SKM-1 (cell line): ENCODE data around the gene TMBIM6.
"Not testable (repeated sequence)": the region's sequence is repeated elsewhere in the genome, so short reads cannot be mapped to it uniquely, and the experiment has no call there.

Experiments
- DNase-seq: peaks from one replicate; lab custom pipeline; 2025; ENCODE audit not compliant: unreplicated experiment; lab: John Stamatoyannopoulos, UW

TMBIM6 gene

GRCh38 chr12:49728446-49728845 is 12.9 kb upstream of the TMBIM6 start:
- no peak for DNase-seq

- DNase-seq, result no peak
These were observed 11.3 kb upstream of the TMBIM6 start for GRCh38 chr12:49730050-49730449.

GRCh38 chr12:49730568-49731101 is 10.7 kb upstream of the TMBIM6 start:
- no peak for DNase-seq

GRCh38 chr12:49733219-49734017 is 7.9 kb upstream of the TMBIM6 start:
- no peak for DNase-seq

- not testable (repeated sequence) for DNase-seq
These were observed 6.5 kb upstream of the TMBIM6 start for GRCh38 chr12:49734900-49735299.

GRCh38 chr12:49738721-49739120 is 2.6 kb upstream of the TMBIM6 start:
- DNase-seq, result not testable (repeated sequence)

GRCh38 chr12:49740277-49740676 is 1.1 kb upstream of the TMBIM6 start:
- DNase-seq, result not testable (repeated sequence)

GRCh38 chr12:49741882-49742620 is 694 bp downstream of the TMBIM6 start:
- peak; percentile 9 for DNase-seq

- no peak for DNase-seq
These were observed 3.1 kb downstream of the TMBIM6 start for GRCh38 chr12:49744363-49744885.

GRCh38 chr12:49748306-49748705 is 6.9 kb downstream of the TMBIM6 start:
- no peak for DNase-seq

GRCh38 chr12:49748800-49749199 is 7.4 kb downstream of the TMBIM6 start:
- DNase-seq, result no peak

GRCh38 chr12:49750027-49750995 is 9.0 kb downstream of the TMBIM6 start:
- peak; percentile 5 for DNase-seq

- DNase-seq, result no peak
These were observed 9.6 kb downstream of the TMBIM6 start for GRCh38 chr12:49750996-49751393.

GRCh38 chr12:49761677-49762467 is 20.5 kb downstream of the TMBIM6 start:
- no peak for DNase-seq

GRCh38 chr12:49762468-49762847 is 21.1 kb downstream of the TMBIM6 start:
- no peak for DNase-seq

GRCh38 chr12:49763006-49763591 is 21.7 kb downstream of the TMBIM6 start:
- DNase-seq, result no peak

GRCh38 chr12:49764126-49764525 is 22.8 kb downstream of the TMBIM6 start:
- DNase-seq, result no peak

- DNase-seq, result no peak
These were observed 24.7 kb downstream of the TMBIM6 start for GRCh38 chr12:49766115-49766455.

GRCh38 chr12:49767333-49767732 is 26.0 kb downstream of the TMBIM6 start:
- no peak for DNase-seq

GRCh38 chr12:49773102-49773501 is 31.7 kb downstream of the TMBIM6 start:
- DNase-seq, result not testable (repeated sequence)
